HG02610 (cell line): ENCODE results near the gene GDPGP1.

Experiments used
- ATAC-seq: cut with Tn5 transposase; IDR thresholded peaks from one replicate; pipeline ENCODE4 v1.9.1; 2021; ENCODE audit warnings: mild to moderate bottlenecking, moderate library complexity; ENCODE audit not compliant: unreplicated experiment

Gene GDPGP1

GRCh38 chr15:90203473-90203872 lies 30.5 kb upstream of the GDPGP1 start:
- no peak for ATAC-seq

- ATAC-seq: no peak
These were observed 30.1 kb upstream of the GDPGP1 start for GRCh38 chr15:90203922-90204321.

GRCh38 chr15:90205050-90205848 lies 28.8 kb upstream of the GDPGP1 start:
- ATAC-seq: no peak

- ATAC-seq: no peak
These were observed 28.1 kb upstream of the GDPGP1 start for GRCh38 chr15:90205886-90206285.

- ATAC-seq: no peak
These were observed 26.8 kb upstream of the GDPGP1 start for GRCh38 chr15:90207252-90207651.

GRCh38 chr15:90208356-90208755 lies 25.7 kb upstream of the GDPGP1 start:
- no peak for ATAC-seq

- ATAC-seq: peak; percentile 59
These were observed 24.4 kb upstream of the GDPGP1 start for GRCh38 chr15:90209591-90209990.

- no peak for ATAC-seq
These were observed 23.4 kb upstream of the GDPGP1 start for GRCh38 chr15:90210593-90210992.

GRCh38 chr15:90211009-90211408 lies 23.0 kb upstream of the GDPGP1 start:
- no peak for ATAC-seq

- no peak for ATAC-seq
These were observed 22.4 kb upstream of the GDPGP1 start for GRCh38 chr15:90211440-90212143.

GRCh38 chr15:90212221-90213098 lies 21.5 kb upstream of the GDPGP1 start:
- no peak for ATAC-seq

- no peak for ATAC-seq
These were observed 20.7 kb upstream of the GDPGP1 start for GRCh38 chr15:90213122-90213817.

- no peak for ATAC-seq
These were observed 20.2 kb upstream of the GDPGP1 start for GRCh38 chr15:90213818-90214204.

GRCh38 chr15:90214553-90215196 lies 19.3 kb upstream of the GDPGP1 start:
- no peak for ATAC-seq

- no peak for ATAC-seq
These were observed 16.2 kb upstream of the GDPGP1 start for GRCh38 chr15:90217671-90218394.

GRCh38 chr15:90219421-90220141 lies 14.4 kb upstream of the GDPGP1 start:
- no peak for ATAC-seq

- ATAC-seq: no peak
These were observed 12.6 kb upstream of the GDPGP1 start for GRCh38 chr15:90221246-90221900.

GRCh38 chr15:90222547-90222946 lies 11.5 kb upstream of the GDPGP1 start:
- ATAC-seq: no peak
